ENCODE results near the gene PDHX. TPM values are rescaled to one million over a fixed set of nuclear protein-coding genes. Genes with fewer than 3 reads are reported as not detected.

PDHX gene
- total RNA-seq, 1 donor from 2014 or later = 44.0 TPM

- no peaks in the 10 kb centered on the region for H4K20me1 ChIP-seq (ENCODE audit: insufficient read depth, low read length)
- FAIRE-seq (no peak), DNase-seq (ENCODE audit: low read depth) (no peak)
- H3K4me1 ChIP-seq (ENCODE audit: insufficient read depth, low read length) = peaks cover 27% of the 10 kb centered on the region
- H3K9me3 ChIP-seq (ENCODE audit: insufficient read depth, low read depth, low read length) = no peaks in the 10 kb centered on the region
- Mint-ChIP-seq H3K4me1 (ENCODE audit: low read depth, unreplicated experiment) (peaks cover 25% of the 10 kb centered on the region), H3K27me3 (ENCODE audit: low read depth, unreplicated experiment) (peaks cover 2% of the 10 kb centered on the region), H3K27ac (ENCODE audit: unreplicated experiment) (no peak overlapping the region), H3K4me3 (ENCODE audit: unreplicated experiment) (no peak overlapping the region), H3K9me3 (ENCODE audit: unreplicated experiment) (peaks cover 3% of the 10 kb centered on the region), H3K36me3 (ENCODE audit: low read depth, unreplicated experiment) (no peaks in the 10 kb centered on the region)
- H2AFZ ChIP-seq (ENCODE audit: low read depth, low read length) = no peak overlapping the region
- no peak overlapping the region for H3K9ac ChIP-seq (ENCODE audit: low read length)
- H3K79me2 ChIP-seq (ENCODE audit: insufficient read depth, low read length) = no peaks in the 10 kb centered on the region
- no peak overlapping the region for H3K4me3 ChIP-seq (ENCODE audit: insufficient read depth, low read depth, low read length)
- TF ChIP-seq EZH2 (IDR thresholded peaks at IDR 0.05; ENCODE audit: insufficient read depth, low read length) (no peak), CTCF (IDR thresholded peaks at IDR 0.05; ENCODE audit: insufficient read depth, low read depth, low read length) (no peak)
- H3K4me2 ChIP-seq (ENCODE audit: low read length) = no peak overlapping the region
- no peak overlapping the region for H3K27ac ChIP-seq (ENCODE audit: low read depth, low read length)
- no peaks in the 10 kb centered on the region for H3K27me3 ChIP-seq (ENCODE audit: insufficient read depth, low read length)
- no peaks in the 10 kb centered on the region for H3K36me3 ChIP-seq (ENCODE audit: insufficient read depth, low read length)
These were observed 122.7 kb downstream of the PDHX start for GRCh38 chr11:35039076-35039475.

GRCh38 chr11:35040221-35040942 is 124.0 kb downstream of the PDHX start:
- no peak for TF ChIP-seq EZH2 (IDR thresholded peaks at IDR 0.05; ENCODE audit: insufficient read depth, low read length)
- TF ChIP-seq CTCF (IDR thresholded peaks at IDR 0.05; ENCODE audit: insufficient read depth, low read depth, low read length) = no peak
- H3K9me3 Mint-ChIP-seq (ENCODE audit: unreplicated experiment) = peaks cover 3% of the 10 kb centered on the region
- Histone ChIP-seq H3K9me3 (ENCODE audit: insufficient read depth, low read depth, low read length) (no peaks in the 10 kb centered on the region), H3K79me2 (ENCODE audit: insufficient read depth, low read length) (no peaks in the 10 kb centered on the region), H3K4me2 (ENCODE audit: low read length) (peak overlapping the region; percentile 78), H3K27me3 (ENCODE audit: insufficient read depth, low read length) (no peaks in the 10 kb centered on the region), H2AFZ (ENCODE audit: low read depth, low read length) (no peak overlapping the region), H3K27ac (ENCODE audit: low read depth, low read length) (peak overlapping the region; percentile 68), H3K4me1 (ENCODE audit: insufficient read depth, low read length) (peaks cover 24% of the 10 kb centered on the region), H3K4me3 (ENCODE audit: insufficient read depth, low read depth, low read length) (peak overlapping the region; percentile 32), H3K9ac (ENCODE audit: low read length) (peak overlapping the region; percentile 51), H3K36me3 (ENCODE audit: insufficient read depth, low read length) (no peaks in the 10 kb centered on the region), H4K20me1 (ENCODE audit: insufficient read depth, low read length) (no peaks in the 10 kb centered on the region)
- peaks cover 22% of the 10 kb centered on the region for H3K4me1 Mint-ChIP-seq (ENCODE audit: low read depth, unreplicated experiment)
- peak; percentile 86 for DNase-seq (ENCODE audit: low read depth)
- H3K27ac Mint-ChIP-seq (ENCODE audit: unreplicated experiment) = peak overlapping the region; percentile 90
- no peaks in the 10 kb centered on the region for H3K36me3 Mint-ChIP-seq (ENCODE audit: low read depth, unreplicated experiment)
- H3K4me3 Mint-ChIP-seq (ENCODE audit: unreplicated experiment) = no peak overlapping the region
- peaks cover 2% of the 10 kb centered on the region for H3K27me3 Mint-ChIP-seq (ENCODE audit: low read depth, unreplicated experiment)
- FAIRE-seq = peak; percentile 76

GRCh38 chr11:35041070-35041554 is 124.7 kb downstream of the PDHX start:
- Histone ChIP-seq H3K4me1 (ENCODE audit: insufficient read depth, low read length) (peaks cover 18% of the 10 kb centered on the region), H3K9me3 (ENCODE audit: insufficient read depth, low read depth, low read length) (no peaks in the 10 kb centered on the region), H3K36me3 (ENCODE audit: insufficient read depth, low read length) (no peaks in the 10 kb centered on the region), H2AFZ (ENCODE audit: low read depth, low read length) (no peak overlapping the region), H3K9ac (ENCODE audit: low read length) (peak overlapping the region; percentile 51), H3K4me2 (ENCODE audit: low read length) (peak overlapping the region; percentile 78), H3K27ac (ENCODE audit: low read depth, low read length) (peak overlapping the region; percentile 68), H4K20me1 (ENCODE audit: insufficient read depth, low read length) (no peaks in the 10 kb centered on the region), H3K27me3 (ENCODE audit: insufficient read depth, low read length) (no peaks in the 10 kb centered on the region), H3K4me3 (ENCODE audit: insufficient read depth, low read depth, low read length) (no peak overlapping the region), H3K79me2 (ENCODE audit: insufficient read depth, low read length) (no peaks in the 10 kb centered on the region)
- H3K27ac Mint-ChIP-seq (ENCODE audit: unreplicated experiment) = no peak overlapping the region
- no peak overlapping the region for H3K4me3 Mint-ChIP-seq (ENCODE audit: unreplicated experiment)
- DNase-seq (ENCODE audit: low read depth) = no peak
- TF ChIP-seq CTCF (IDR thresholded peaks at IDR 0.05; ENCODE audit: insufficient read depth, low read depth, low read length) = no peak
- TF ChIP-seq EZH2 (IDR thresholded peaks at IDR 0.05; ENCODE audit: insufficient read depth, low read length) = no peak
- H3K4me1 Mint-ChIP-seq (ENCODE audit: low read depth, unreplicated experiment) = peaks cover 16% of the 10 kb centered on the region
- FAIRE-seq = no peak
- H3K9me3 Mint-ChIP-seq (ENCODE audit: unreplicated experiment) = peaks cover 3% of the 10 kb centered on the region
- H3K36me3 Mint-ChIP-seq (ENCODE audit: low read depth, unreplicated experiment) = no peaks in the 10 kb centered on the region
- peaks cover 2% of the 10 kb centered on the region for H3K27me3 Mint-ChIP-seq (ENCODE audit: low read depth, unreplicated experiment)
